ENCODE data around the gene RBCK1.

RBCK1 gene

GRCh38 chr20:401682-402495 is 6.2 kb upstream of the RBCK1 start:
- H3K27ac ChIP-seq, result no peak overlapping the region

DNA sequence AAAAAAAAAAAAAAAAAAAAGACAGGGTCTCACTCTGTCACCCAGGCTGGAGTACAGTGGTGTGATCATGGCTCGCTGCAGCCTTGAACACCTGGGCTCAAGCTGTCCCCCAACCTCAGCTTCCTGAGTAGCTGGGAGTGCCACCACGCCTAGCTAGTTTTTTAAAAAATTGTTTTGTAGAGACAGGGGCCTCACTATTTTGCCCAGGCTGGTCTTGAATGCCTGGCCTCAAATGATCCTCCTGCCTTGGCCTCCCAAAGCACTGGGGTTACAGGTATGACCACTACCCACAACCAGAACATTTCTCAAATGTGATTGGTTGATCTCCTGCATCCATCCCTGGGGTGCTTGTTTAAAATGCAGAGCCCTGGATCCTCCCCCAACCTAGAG is 5.6 kb upstream of the RBCK1 start:
- H3K9ac ChIP-seq, result no peak overlapping the region
- no peak overlapping the region for H3K4me3 ChIP-seq
- no peaks in the 10 kb centered on the region for H3K27me3 ChIP-seq
- H3K4me1 ChIP-seq, result peaks cover 12 to 25% (median 21%) of the 10 kb centered on the region in 10 experiments
- H3K36me3 ChIP-seq, result peaks cover 11 to 18% (median 13%) of the 10 kb centered on the region in 11 experiments
- H3K4me2 ChIP-seq, result peak overlapping the region in 9 of 11 experiments; percentile 18 to 61 (median 39); a peak in 11 of 22 replicates
- H3K27ac ChIP-seq, result no peak overlapping the region
- H3K9me3 ChIP-seq (replicated peaks in 1 of 11), result peaks cover 0 to 6% (median 5%) of the 10 kb centered on the region in 11 experiments; a peak in 7 of 22 replicates
- no peak for TF ChIP-seq Cebpa-rat (IDR thresholded peaks at IDR 0.05)
- H4K20me1 ChIP-seq, result peaks cover 0 to 24% (median 5%) of the 10 kb centered on the region in 11 experiments; a peak in 12 of 22 replicates

More at GRCh38 chr20:401682-402495, 6.2 kb upstream of the RBCK1 start:
- Histone ChIP-seq H3K4me3 (no peak overlapping the region), H3K9me3 (replicated peaks in 1 of 11) (peaks cover 0 to 6% (median 5%) of the 10 kb centered on the region in 11 experiments; a peak in 7 of 22 replicates), H3K36me3 (peaks cover 17 to 24% (median 19%) of the 10 kb centered on the region in 11 experiments), H3K4me2 (peak overlapping the region; percentile 4 to 61 (median 35); a peak in 19 of 22 replicates), H3K9ac (no peak overlapping the region), H3K27me3 (no peaks in the 10 kb centered on the region), H3K4me1 (peaks cover 7 to 19% (median 15%) of the 10 kb centered on the region in 10 experiments), H4K20me1 (peaks cover 3 to 29% (median 11%) of the 10 kb centered on the region in 11 experiments; a peak in 19 of 22 replicates)
- TF ChIP-seq Cebpa-rat (IDR thresholded peaks at IDR 0.05), result no peak

DNA sequence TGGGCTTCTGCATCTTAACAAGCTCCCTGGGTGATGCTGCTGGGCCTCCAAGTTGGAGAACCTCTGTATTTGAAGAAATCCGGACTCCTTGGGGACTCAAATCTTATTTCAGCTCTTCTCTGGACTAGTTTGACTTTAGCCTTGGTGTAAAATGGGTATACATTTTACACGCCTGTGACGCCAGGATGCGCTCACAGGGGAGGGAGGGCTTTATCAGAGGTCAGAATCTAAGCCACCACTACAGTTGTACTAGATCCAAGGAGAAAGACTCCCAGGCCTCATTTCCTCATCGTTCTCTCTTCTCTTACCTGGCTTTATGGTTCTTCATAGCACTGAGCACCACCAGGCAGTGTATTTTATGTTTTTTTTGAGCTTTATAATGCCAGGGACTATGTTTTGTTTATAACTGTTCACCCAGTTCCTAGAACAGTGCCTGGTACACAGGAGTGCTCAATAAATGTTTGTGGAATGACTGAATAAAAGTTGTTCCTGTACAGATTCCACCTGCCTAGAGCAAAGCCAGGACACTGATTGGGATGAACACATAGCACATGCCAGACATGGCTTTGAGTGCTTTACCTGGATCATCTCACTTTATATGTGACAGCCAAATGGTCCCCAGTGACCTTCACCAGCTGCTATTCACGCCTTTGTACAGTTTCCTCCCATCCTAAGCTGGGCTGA is 5.1 kb upstream of the RBCK1 start:
- Histone ChIP-seq H3K4me2 (peak overlapping the region in 4 of 11 experiments; percentile 29 to 61 (median 39); a peak in 3 of 22 replicates), H3K9ac (no peak overlapping the region), H3K27me3 (no peaks in the 10 kb centered on the region), H3K36me3 (peaks cover 5 to 13% (median 8%) of the 10 kb centered on the region in 11 experiments; a peak in 20 of 22 replicates), H3K4me1 (peaks cover 12 to 27% (median 22%) of the 10 kb centered on the region in 10 experiments), H3K9me3 (replicated peaks in 1 of 11) (peaks cover 0 to 6% (median 5%) of the 10 kb centered on the region in 11 experiments; a peak in 7 of 22 replicates), H3K4me3 (no peak overlapping the region), H4K20me1 (peaks cover 0 to 20% (median 0%) of the 10 kb centered on the region in 11 experiments; a peak in 8 of 22 replicates), H3K27ac (no peak overlapping the region)
- TF ChIP-seq Cebpa-rat (IDR thresholded peaks at IDR 0.05), result no peak

- Histone ChIP-seq H3K36me3 (peaks cover under 1 to 7% (median 3%) of the 10 kb centered on the region in 11 experiments; a peak in 13 of 22 replicates), H3K27me3 (no peaks in the 10 kb centered on the region), H3K9me3 (replicated peaks in 1 of 11) (peaks cover 0 to 6% (median 5%) of the 10 kb centered on the region in 11 experiments; a peak in 7 of 22 replicates), H4K20me1 (peaks cover 0 to 15% (median 0%) of the 10 kb centered on the region in 11 experiments; a peak in 6 of 22 replicates), H3K9ac (no peak overlapping the region), H3K4me1 (peaks cover 12 to 27% (median 22%) of the 10 kb centered on the region in 10 experiments), H3K4me3 (no peak overlapping the region), H3K27ac (no peak overlapping the region), H3K4me2 (no peak overlapping the region)
- TF ChIP-seq Cebpa-rat (IDR thresholded peaks at IDR 0.05), result no peak
Measured at GRCh38 chr20:403582-403957, 4.5 kb upstream of the RBCK1 start.

DNA sequence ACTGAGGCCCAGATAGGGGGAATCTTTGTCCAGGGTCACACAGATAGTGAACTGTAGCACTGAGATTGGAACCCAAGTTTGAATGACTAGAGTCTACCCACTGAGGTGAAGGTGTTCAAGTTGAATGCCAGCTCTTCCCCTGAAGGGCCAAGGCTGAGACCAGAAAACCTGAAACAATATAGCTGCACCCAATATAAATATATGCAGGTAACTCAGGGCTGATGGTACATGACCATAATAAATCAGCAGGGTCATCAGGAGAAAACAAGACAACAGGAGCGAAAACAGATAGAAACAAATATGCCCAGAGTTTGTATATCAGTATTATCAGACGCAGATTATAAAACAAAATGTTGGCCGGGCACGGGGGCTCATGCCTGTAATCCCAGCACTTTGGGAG is 4.0 kb upstream of the RBCK1 start:
- peaks cover 0 to 15% (median 1%) of the 10 kb centered on the region in 11 experiments; a peak in 9 of 22 replicates for H4K20me1 ChIP-seq
- no peaks in the 10 kb centered on the region for H3K27me3 ChIP-seq
- peaks cover 0 to 2% (median 0%) of the 10 kb centered on the region in 11 experiments; a peak in 2 of 22 replicates for H3K36me3 ChIP-seq
- H3K9ac ChIP-seq, result no peak overlapping the region
- H3K4me3 ChIP-seq, result no peak overlapping the region
- H3K9me3 ChIP-seq (replicated peaks in 1 of 11), result peaks cover 0 to 6% (median 5%) of the 10 kb centered on the region in 11 experiments; a peak in 7 of 22 replicates
- no peak overlapping the region for H3K27ac ChIP-seq
- no peak for TF ChIP-seq Cebpa-rat (IDR thresholded peaks at IDR 0.05)
- peaks cover 14 to 30% (median 25%) of the 10 kb centered on the region in 10 experiments for H3K4me1 ChIP-seq
- H3K4me2 ChIP-seq, result no peak overlapping the region

- Histone ChIP-seq H3K27me3 (no peaks in the 10 kb centered on the region), H3K4me3 (peak overlapping the region in 6 of 10 experiments; percentile 66 to 100 (median 98); a peak in 6 of 20 replicates), H4K20me1 (peaks cover 0 to 18% (median 6%) of the 10 kb centered on the region in 11 experiments; a peak in 8 of 22 replicates), H3K9ac (peak overlapping the region in 10 of 11 experiments; percentile 68 to 96 (median 94); a peak in 13 of 22 replicates), H3K9me3 (replicated peaks in 1 of 11) (peaks cover under 1 to 13% (median 6%) of the 10 kb centered on the region in 11 experiments; a peak in 19 of 22 replicates), H3K4me1 (peaks cover 30 to 44% (median 40%) of the 10 kb centered on the region in 10 experiments), H3K36me3 (peaks cover 14 to 21% (median 18%) of the 10 kb centered on the region in 11 experiments), H3K4me2 (peak overlapping the region; percentile 75 to 97 (median 87)), H3K27ac (no peak overlapping the region; a peak in 2 of 22 replicates)
- no peak for TF ChIP-seq Cebpa-rat (IDR thresholded peaks at IDR 0.05)
Measured at GRCh38 chr20:406200-407132, 1.6 kb upstream of the RBCK1 start.

GRCh38 chr20:407133-407952 is 756 bp upstream of the RBCK1 start:
- peak overlapping the region; percentile 66 to 100 (median 98) for H3K4me3 ChIP-seq
- TF ChIP-seq Cebpa-rat (IDR thresholded peaks at IDR 0.05), result no peak
- peak overlapping the region; percentile 75 to 97 (median 87) for H3K4me2 ChIP-seq
- no peaks in the 10 kb centered on the region for H3K27me3 ChIP-seq
- peaks cover 30 to 36% (median 33%) of the 10 kb centered on the region in 10 experiments for H3K4me1 ChIP-seq
- peaks cover 23 to 30% (median 27%) of the 10 kb centered on the region in 11 experiments for H3K36me3 ChIP-seq
- peak overlapping the region in 10 of 11 experiments; percentile 34 to 97 (median 92); a peak in 21 of 22 replicates for H3K27ac ChIP-seq
- peaks cover 4 to 21% (median 14%) of the 10 kb centered on the region in 11 experiments; a peak in 20 of 22 replicates for H3K9me3 ChIP-seq (replicated peaks in 1 of 11)
- H4K20me1 ChIP-seq, result peaks cover 0 to 18% (median 6%) of the 10 kb centered on the region in 11 experiments; a peak in 9 of 22 replicates
- H3K9ac ChIP-seq, result peak overlapping the region; percentile 57 to 96 (median 94); a peak in 20 of 22 replicates

Data from BLaER1 treated with 17β-estradiol and CSF1 and Interleukin-3, amounts not matched to agents 10 nM and 100 nM (cell line).